Measurements from ENCODE around the gene ZNF628.

The ZNF628 gene

GRCh38 chr19:55453511-55454260 lies 22.7 kb upstream of the ZNF628 start:
- TF ChIP-seq JUND (IDR thresholded peaks at IDR 0.05; ENCODE audit: low read depth): no peak
- in situ Hi-C loops (cut with HindIII; ENCODE audit: low pct_unique_long_range_greater_than_20kb, low sequenced_read_pairs): no loop called here
- DNase-seq (ENCODE audit: low read depth in 1 of 2, low spot score in 1 of 2): no peak

GRCh38 chr19:55454787-55455243 lies 21.6 kb upstream of the ZNF628 start:
- peak; percentile 53 to 80 for DNase-seq (ENCODE audit: low read depth in 1 of 2, low spot score in 1 of 2)
- in situ Hi-C loops (cut with HindIII; ENCODE audit: low pct_unique_long_range_greater_than_20kb, low sequenced_read_pairs): no loop called here
- TF ChIP-seq JUND (IDR thresholded peaks at IDR 0.05; ENCODE audit: low read depth): no peak

- TF ChIP-seq JUND (IDR thresholded peaks at IDR 0.05; ENCODE audit: low read depth): no peak
- no peak for DNase-seq (ENCODE audit: low read depth in 1 of 2, low spot score in 1 of 2)
- in situ Hi-C loops (cut with HindIII; ENCODE audit: low pct_unique_long_range_greater_than_20kb, low sequenced_read_pairs): no loop called here
Measured at GRCh38 chr19:55455576-55456235, 20.7 kb upstream of the ZNF628 start.

GRCh38 chr19:55456347-55456746 lies 20.1 kb upstream of the ZNF628 start:
- in situ Hi-C loops (cut with HindIII; ENCODE audit: low pct_unique_long_range_greater_than_20kb, low sequenced_read_pairs): no loop called here
- DNase-seq (ENCODE audit: low read depth in 1 of 2, low spot score in 1 of 2): no peak
- no peak for TF ChIP-seq JUND (IDR thresholded peaks at IDR 0.05; ENCODE audit: low read depth)

- no peak for DNase-seq (ENCODE audit: low read depth in 1 of 2, low spot score in 1 of 2)
- in situ Hi-C loops (cut with HindIII; ENCODE audit: low pct_unique_long_range_greater_than_20kb, low sequenced_read_pairs): no loop called here
- TF ChIP-seq JUND (IDR thresholded peaks at IDR 0.05; ENCODE audit: low read depth): no peak
Measured at GRCh38 chr19:55457683-55458457, 18.5 kb upstream of the ZNF628 start.

- in situ Hi-C loops (cut with HindIII; ENCODE audit: low pct_unique_long_range_greater_than_20kb, low sequenced_read_pairs): no loop called here
- no peak for DNase-seq (ENCODE audit: low read depth in 1 of 2, low spot score in 1 of 2)
- TF ChIP-seq JUND (IDR thresholded peaks at IDR 0.05; ENCODE audit: low read depth): no peak
Measured at GRCh38 chr19:55459551-55459949, 16.9 kb upstream of the ZNF628 start.

GRCh38 chr19:55459950-55460657 lies 16.3 kb upstream of the ZNF628 start:
- DNase-seq (ENCODE audit: low read depth in 1 of 2, low spot score in 1 of 2): no peak
- in situ Hi-C loops (cut with HindIII; ENCODE audit: low pct_unique_long_range_greater_than_20kb, low sequenced_read_pairs): no loop called here
- no peak for TF ChIP-seq JUND (IDR thresholded peaks at IDR 0.05; ENCODE audit: low read depth)

- TF ChIP-seq JUND (IDR thresholded peaks at IDR 0.05; ENCODE audit: low read depth): no peak
- in situ Hi-C loops (cut with HindIII; ENCODE audit: low pct_unique_long_range_greater_than_20kb, low sequenced_read_pairs): no loop called here
- peak; percentile 63 to 77 for DNase-seq (ENCODE audit: low read depth in 1 of 2, low spot score in 1 of 2)
Measured at GRCh38 chr19:55460670-55461258, 15.7 kb upstream of the ZNF628 start.

GRCh38 chr19:55461259-55461973 lies 15.0 kb upstream of the ZNF628 start, which contains the start of gene ISOC2:
Gene ISOC2, minus strand, starts transcription at chr19:55461642. Its CDS starts 5,156 bp downstream, at chr19:55456486.
- no peak for TF ChIP-seq JUND (IDR thresholded peaks at IDR 0.05; ENCODE audit: low read depth)
- in situ Hi-C loops (cut with HindIII; ENCODE audit: low pct_unique_long_range_greater_than_20kb, low sequenced_read_pairs): no loop called here
- peak; percentile 99 for DNase-seq (ENCODE audit: low read depth in 1 of 2, low spot score in 1 of 2)

GRCh38 chr19:55461974-55462626 lies 14.3 kb upstream of the ZNF628 start:
- peak in 1 of 2 experiments; percentile 22 for DNase-seq (ENCODE audit: low read depth in 1 of 2, low spot score in 1 of 2)
- no peak for TF ChIP-seq JUND (IDR thresholded peaks at IDR 0.05; ENCODE audit: low read depth)
- in situ Hi-C loops (cut with HindIII; ENCODE audit: low pct_unique_long_range_greater_than_20kb, low sequenced_read_pairs): no loop called here

GRCh38 chr19:55462722-55463121 lies 13.7 kb upstream of the ZNF628 start:
- TF ChIP-seq JUND (IDR thresholded peaks at IDR 0.05; ENCODE audit: low read depth): no peak
- no peak for DNase-seq (ENCODE audit: low read depth in 1 of 2, low spot score in 1 of 2)
- in situ Hi-C loops (cut with HindIII; ENCODE audit: low pct_unique_long_range_greater_than_20kb, low sequenced_read_pairs): no loop called here

All from T47D (cell line).